ENCODE results near the gene DPP3. TPM values are rescaled to one million over a fixed set of nuclear protein-coding genes. Genes with fewer than 3 reads are reported as not detected.

DPP3 gene
- polyA plus RNA-seq, 2 donors, result 16.3 to 29.6 TPM

- no peak overlapping the region for H3K4me3 ChIP-seq (ENCODE audit: low read depth in 1 of 2, low read length in 2 of 2)
Measured at GRCh38 chr11:66548774-66549630, 68.8 kb downstream of the DPP3 start.

GRCh38 chr11:66549696-66550095 lies 69.5 kb downstream of the DPP3 start:
- 91 to 93% methylated on average over 3 of the region's 3 CpGs for WGBS, 2 donors
- peaks cover 0 to 3% of the 10 kb centered on the region in 2 donors for H3K4me1 ChIP-seq (ENCODE audit: control insufficient read depth in 2 of 2, insufficient read depth in 2 of 2, low read length in 1 of 2)
- no peaks in the 10 kb centered on the region for H3K9me3 ChIP-seq (ENCODE audit: control insufficient read depth in 2 of 2, insufficient read depth in 1 of 2, low read depth in 1 of 2, low read length in 1 of 2)
- H3K27me3 ChIP-seq (ENCODE audit: control insufficient read depth in 1 of 2, insufficient read depth in 2 of 2, low read length in 2 of 2), result no peaks in the 10 kb centered on the region
- H3K27ac ChIP-seq (ENCODE audit: low read depth in 2 of 2, low read length in 1 of 2), result no peak overlapping the region
- H3K4me3 ChIP-seq (ENCODE audit: low read depth in 1 of 2, low read length in 2 of 2), result no peak overlapping the region
- no peaks in the 10 kb centered on the region for H3K36me3 ChIP-seq (ENCODE audit: control insufficient read depth in 2 of 2, insufficient read depth in 2 of 2, low read length in 1 of 2)

More at GRCh38 chr11:66548774-66549630, 68.8 kb downstream of the DPP3 start:
- peaks cover 0 to 4% of the 10 kb centered on the region in 2 donors for H3K4me1 ChIP-seq (ENCODE audit: control insufficient read depth in 2 of 2, insufficient read depth in 2 of 2, low read length in 1 of 2)
- no peak overlapping the region for H3K27ac ChIP-seq (ENCODE audit: low read depth in 2 of 2, low read length in 1 of 2)
- no peaks in the 10 kb centered on the region for H3K9me3 ChIP-seq (ENCODE audit: control insufficient read depth in 2 of 2, insufficient read depth in 1 of 2, low read depth in 1 of 2, low read length in 1 of 2)
- H3K27me3 ChIP-seq (ENCODE audit: control insufficient read depth in 1 of 2, insufficient read depth in 2 of 2, low read length in 2 of 2), result no peaks in the 10 kb centered on the region
- no peaks in the 10 kb centered on the region for H3K36me3 ChIP-seq (ENCODE audit: control insufficient read depth in 2 of 2, insufficient read depth in 2 of 2, low read length in 1 of 2)
- WGBS, 2 donors, result 53 to 54% methylated on average over 16 of the region's 16 CpGs

GRCh38 chr11:66550887-66551286 lies 70.7 kb downstream of the DPP3 start:
- 88 to 91% methylated on average over 4 of the region's 4 CpGs for WGBS, 2 donors
- no peaks in the 10 kb centered on the region for H3K9me3 ChIP-seq (ENCODE audit: control insufficient read depth in 2 of 2, insufficient read depth in 1 of 2, low read depth in 1 of 2, low read length in 1 of 2)
- peaks cover 0 to 3% of the 10 kb centered on the region in 2 donors for H3K4me1 ChIP-seq (ENCODE audit: control insufficient read depth in 2 of 2, insufficient read depth in 2 of 2, low read length in 1 of 2)
- H3K4me3 ChIP-seq (ENCODE audit: low read depth in 1 of 2, low read length in 2 of 2), result no peak overlapping the region
- H3K27me3 ChIP-seq (ENCODE audit: control insufficient read depth in 1 of 2, insufficient read depth in 2 of 2, low read length in 2 of 2), result no peaks in the 10 kb centered on the region
- H3K27ac ChIP-seq (ENCODE audit: low read depth in 2 of 2, low read length in 1 of 2), result no peak overlapping the region
- H3K36me3 ChIP-seq (ENCODE audit: control insufficient read depth in 2 of 2, insufficient read depth in 2 of 2, low read length in 1 of 2), result no peaks in the 10 kb centered on the region

- Histone ChIP-seq H3K4me1 (ENCODE audit: control insufficient read depth in 2 of 2, insufficient read depth in 2 of 2, low read length in 1 of 2) (peaks cover 3 to 4% of the 10 kb centered on the region in 2 donors), H3K27me3 (ENCODE audit: control insufficient read depth in 1 of 2, insufficient read depth in 2 of 2, low read length in 2 of 2) (no peaks in the 10 kb centered on the region), H3K9me3 (ENCODE audit: control insufficient read depth in 2 of 2, insufficient read depth in 1 of 2, low read depth in 1 of 2, low read length in 1 of 2) (no peaks in the 10 kb centered on the region), H3K36me3 (ENCODE audit: control insufficient read depth in 2 of 2, insufficient read depth in 2 of 2, low read length in 1 of 2) (no peaks in the 10 kb centered on the region), H3K27ac (ENCODE audit: low read depth in 2 of 2, low read length in 1 of 2) (no peak overlapping the region), H3K4me3 (ENCODE audit: low read depth in 1 of 2, low read length in 2 of 2) (no peak overlapping the region)
- 71 to 79% methylated on average over 5 of the region's 5 CpGs for WGBS, 2 donors
Measured at GRCh38 chr11:66554602-66555001, 74.4 kb downstream of the DPP3 start.

GRCh38 chr11:66555416-66555815 lies 75.2 kb downstream of the DPP3 start:
- WGBS, 2 donors, result 64 to 68% methylated on average over 3 of the region's 3 CpGs
- Histone ChIP-seq H3K4me1 (ENCODE audit: control insufficient read depth in 2 of 2, insufficient read depth in 2 of 2, low read length in 1 of 2) (peaks cover 3 to 4% of the 10 kb centered on the region in 2 donors), H3K36me3 (ENCODE audit: control insufficient read depth in 2 of 2, insufficient read depth in 2 of 2, low read length in 1 of 2) (no peaks in the 10 kb centered on the region), H3K4me3 (ENCODE audit: low read depth in 1 of 2, low read length in 2 of 2) (no peak overlapping the region), H3K27me3 (ENCODE audit: control insufficient read depth in 1 of 2, insufficient read depth in 2 of 2, low read length in 2 of 2) (no peaks in the 10 kb centered on the region), H3K9me3 (ENCODE audit: control insufficient read depth in 2 of 2, insufficient read depth in 1 of 2, low read depth in 1 of 2, low read length in 1 of 2) (no peaks in the 10 kb centered on the region), H3K27ac (ENCODE audit: low read depth in 2 of 2, low read length in 1 of 2) (no peak overlapping the region)

- Histone ChIP-seq H3K4me3 (ENCODE audit: low read depth in 1 of 2, low read length in 2 of 2) (no peak overlapping the region), H3K27me3 (ENCODE audit: control insufficient read depth in 1 of 2, insufficient read depth in 2 of 2, low read length in 2 of 2) (no peaks in the 10 kb centered on the region), H3K4me1 (ENCODE audit: control insufficient read depth in 2 of 2, insufficient read depth in 2 of 2, low read length in 1 of 2) (peaks cover 3 to 4% of the 10 kb centered on the region in 2 donors), H3K9me3 (ENCODE audit: control insufficient read depth in 2 of 2, insufficient read depth in 1 of 2, low read depth in 1 of 2, low read length in 1 of 2) (no peaks in the 10 kb centered on the region), H3K27ac (ENCODE audit: low read depth in 2 of 2, low read length in 1 of 2) (no peak overlapping the region), H3K36me3 (ENCODE audit: control insufficient read depth in 2 of 2, insufficient read depth in 2 of 2, low read length in 1 of 2) (no peaks in the 10 kb centered on the region)
- WGBS, 2 donors, result 81 to 84% methylated on average over 7 of the region's 7 CpGs
Measured at GRCh38 chr11:66556086-66556485, 75.9 kb downstream of the DPP3 start.

- H3K9me3 ChIP-seq (ENCODE audit: control insufficient read depth in 2 of 2, insufficient read depth in 1 of 2, low read depth in 1 of 2, low read length in 1 of 2), result no peaks in the 10 kb centered on the region
- H3K27ac ChIP-seq (ENCODE audit: low read depth in 2 of 2, low read length in 1 of 2), result no peak overlapping the region
- WGBS, 2 donors, result 93% methylated on average over 24 of the region's 24 CpGs
- peaks cover 3 to 4% of the 10 kb centered on the region in 2 donors for H3K4me1 ChIP-seq (ENCODE audit: control insufficient read depth in 2 of 2, insufficient read depth in 2 of 2, low read length in 1 of 2)
- H3K36me3 ChIP-seq (ENCODE audit: control insufficient read depth in 2 of 2, insufficient read depth in 2 of 2, low read length in 1 of 2), result no peaks in the 10 kb centered on the region
- H3K27me3 ChIP-seq (ENCODE audit: control insufficient read depth in 1 of 2, insufficient read depth in 2 of 2, low read length in 2 of 2), result no peaks in the 10 kb centered on the region
- H3K4me3 ChIP-seq (ENCODE audit: low read depth in 1 of 2, low read length in 2 of 2), result no peak overlapping the region
Measured at GRCh38 chr11:66557733-66558326, 77.6 kb downstream of the DPP3 start.

Other genes starting within 250 kb of the DPP3 start
- gene KLC2, start 222.7 kb upstream of the DPP3 start, polyA plus RNA-seq, result 10 to 100 TPM; 13.8 to 17.1 TPM
- gene RAB1B, start 211.8 kb upstream of the DPP3 start, polyA plus RNA-seq, result 100 to 1,000 TPM; 129 to 156 TPM
- gene CNIH2, start 202.3 kb upstream of the DPP3 start, polyA plus RNA-seq, result under 1 TPM; 0.62 to 0.77 TPM
- 10 to 100 TPM; 51.6 to 63.1 TPM for gene YIF1A, start 191.3 kb upstream of the DPP3 start, polyA plus RNA-seq
- under 1 TPM; 0.01 to 0.04 TPM for gene TMEM151A, start 188.5 kb upstream of the DPP3 start, polyA plus RNA-seq
- 1 to 10 TPM; 1.4 to 3.3 TPM for gene CD248, start 163.4 kb upstream of the DPP3 start, polyA plus RNA-seq
- 10 to 100 TPM; 18.1 to 27.3 TPM for gene RIN1, start 144.0 kb upstream of the DPP3 start, polyA plus RNA-seq
- 10 to 100 TPM; 44.1 to 49.9 TPM for gene BRMS1, start 135.3 kb upstream of the DPP3 start, polyA plus RNA-seq
- gene B4GAT1, start 132.8 kb upstream of the DPP3 start, polyA plus RNA-seq, result 1 to 10 TPM; 4.9 to 7.0 TPM
- 1 to 10 TPM; 4.7 to 7.8 TPM for gene SLC29A2, start 108.7 kb upstream of the DPP3 start, polyA plus RNA-seq
- gene NPAS4, start 59.4 kb upstream of the DPP3 start, polyA plus RNA-seq, result under 1 TPM; 0.16 to 0.31 TPM
- gene MRPL11, start 41.6 kb upstream of the DPP3 start, polyA plus RNA-seq, result 10 to 100 TPM; 27.2 to 51.1 TPM
- 1 to 10 TPM; 5.5 to 7.8 TPM for gene PELI3, start 13.5 kb upstream of the DPP3 start, polyA plus RNA-seq
- 10 to 100 TPM in 1 of 2 donors, 1 to 10 TPM in 1; 9.3 to 15.3 TPM for gene BBS1, start 30.2 kb downstream of the DPP3 start, polyA plus RNA-seq
- 1 to 10 TPM; 5.9 to 6.0 TPM for gene ZDHHC24, start 65.6 kb downstream of the DPP3 start, polyA plus RNA-seq
- under 1 TPM; 0.02 TPM for gene ACTN3, start 66.5 kb downstream of the DPP3 start, polyA plus RNA-seq
- gene CTSF, start 88.2 kb downstream of the DPP3 start, polyA plus RNA-seq, result 10 to 100 TPM in 1 of 2 donors, 1 to 10 TPM in 1; 4.2 to 10.2 TPM
- under 1 TPM; 0.09 to 0.12 TPM for gene CCDC87, start 112.6 kb downstream of the DPP3 start, polyA plus RNA-seq
- gene CCS, start 112.8 kb downstream of the DPP3 start, polyA plus RNA-seq, result 10 to 100 TPM; 27.9 to 39.8 TPM
- gene RBM14, start 136.2 kb downstream of the DPP3 start, polyA plus RNA-seq, result 10 to 100 TPM; 20.6 to 34.2 TPM
- gene RBM4, start 158.3 kb downstream of the DPP3 start, polyA plus RNA-seq, result 10 to 100 TPM; 54.6 to 80.8 TPM
- gene RBM4B, start 197.5 kb downstream of the DPP3 start, polyA plus RNA-seq, result 10 to 100 TPM; 12.0 to 12.8 TPM
- gene SPTBN2, start 248.8 kb downstream of the DPP3 start, polyA plus RNA-seq, result 10 to 100 TPM; 61.3 to 63.4 TPM

Data from esophagus (tissue), 2 donors.